Urinary bladder (tissue), 4 donors: ENCODE results near the gene CAPZA2. TPM values are rescaled to one million over a fixed set of nuclear protein-coding genes. Genes with fewer than 3 reads are reported as not detected.

Experiments
- DNase-seq: peaks from one replicate; pipeline ENCODE4 v3.0.0-alpha.2; 2015; ENCODE audit errors: extremely low spot score
- H3K27ac ChIP-seq: one replicate; pipeline ENCODE4 v1.5.1; 2013; ENCODE audit warnings: low read depth, mild to moderate bottlenecking, moderate library complexity
- H3K36me3 ChIP-seq: one replicate; pipeline ENCODE4 v1.6.1; 2013; ENCODE audit warnings: mild to moderate bottlenecking, moderate library complexity; ENCODE audit not compliant: insufficient read depth
- H3K4me1 ChIP-seq: one replicate; pipeline ENCODE4 v1.6.1; 2013; ENCODE audit warnings: mild to moderate bottlenecking, moderate library complexity; ENCODE audit not compliant: insufficient read depth
- H3K4me3 ChIP-seq: one replicate; pipeline ENCODE4 v1.5.1; 2013; ENCODE audit warnings: low read depth, low read length
- WGBS: extraction: QIAGEN DNeasy Blood & Tissue Kit; methylation state at CpG from one replicate; pipeline ENCODE4 v1.1.7; 2013; 5-methylcytosine and 5-hydroxymethylcytosine counted together
- polyA plus RNA-seq: library from polyadenylated mRNA; stranded (reverse); fragments of 200-250 nt; gene quantifications from one replicate; pipeline ENCODE4 v1.2.3, GENCODE V29; 2013
- total RNA-seq: library from RNA; depleted of rRNA; stranded (reverse); fragments of >200 nt; gene quantifications from one replicate; pipeline ENCODE4 v1.2.3, GENCODE V29; 2014
- donor health status: healthy with polysubstance abuse.
- donor health status: healthy.

CAPZA2 gene
- total and polyA plus RNA-seq, 2 donors, result 156 to 286 TPM

- Histone ChIP-seq H3K4me3 (no peak overlapping the region), H3K27ac (no peak overlapping the region), H3K4me1 (no peaks in the 10 kb centered on the region), H3K36me3 (no peaks in the 10 kb centered on the region)
- no peak for DNase-seq
- 68% methylated on average over 1 of the region's 1 CpG for WGBS
These were observed 11.2 kb downstream of the CAPZA2 start for GRCh38 chr7:116873619-116874018.

DNA sequence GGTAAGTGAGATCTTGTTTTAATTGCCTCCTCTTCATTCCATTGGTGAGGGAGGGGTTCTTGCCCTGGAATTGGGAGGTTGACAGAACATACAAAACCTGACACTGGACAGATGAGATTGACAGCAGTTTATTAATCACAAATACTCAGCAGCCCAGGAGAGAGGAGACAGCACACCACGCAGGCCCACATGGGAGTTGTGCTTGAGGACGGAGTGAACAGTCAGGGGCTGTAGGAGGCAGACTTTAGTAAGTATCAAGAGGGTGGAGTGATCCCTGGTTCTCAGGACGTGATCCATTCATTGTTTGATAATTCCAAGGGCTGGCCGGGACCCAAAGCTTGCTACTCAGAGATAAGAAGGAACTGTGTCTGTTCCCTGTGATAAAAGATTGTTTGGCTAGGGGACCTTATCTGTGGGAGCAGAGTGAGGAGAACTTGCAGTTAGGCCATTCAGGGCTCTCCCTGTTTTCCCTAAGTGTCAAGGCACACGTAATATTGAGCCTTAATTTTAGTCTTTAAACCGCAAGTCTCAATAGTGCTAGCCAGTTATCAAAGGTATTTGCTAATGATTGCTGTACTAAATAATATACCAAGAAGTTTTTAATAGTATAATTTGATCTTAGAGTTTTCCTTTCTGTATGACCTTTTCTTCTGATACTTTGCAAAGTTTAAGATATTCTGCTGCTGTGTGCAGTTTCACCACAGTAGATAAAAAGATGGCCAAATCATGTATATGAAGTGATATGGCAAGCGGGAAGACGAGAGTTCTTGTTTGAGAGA, 14.5 kb downstream of the CAPZA2 start:
- WGBS, result 52% methylated on average over 8 of the region's 8 CpGs

DNA sequence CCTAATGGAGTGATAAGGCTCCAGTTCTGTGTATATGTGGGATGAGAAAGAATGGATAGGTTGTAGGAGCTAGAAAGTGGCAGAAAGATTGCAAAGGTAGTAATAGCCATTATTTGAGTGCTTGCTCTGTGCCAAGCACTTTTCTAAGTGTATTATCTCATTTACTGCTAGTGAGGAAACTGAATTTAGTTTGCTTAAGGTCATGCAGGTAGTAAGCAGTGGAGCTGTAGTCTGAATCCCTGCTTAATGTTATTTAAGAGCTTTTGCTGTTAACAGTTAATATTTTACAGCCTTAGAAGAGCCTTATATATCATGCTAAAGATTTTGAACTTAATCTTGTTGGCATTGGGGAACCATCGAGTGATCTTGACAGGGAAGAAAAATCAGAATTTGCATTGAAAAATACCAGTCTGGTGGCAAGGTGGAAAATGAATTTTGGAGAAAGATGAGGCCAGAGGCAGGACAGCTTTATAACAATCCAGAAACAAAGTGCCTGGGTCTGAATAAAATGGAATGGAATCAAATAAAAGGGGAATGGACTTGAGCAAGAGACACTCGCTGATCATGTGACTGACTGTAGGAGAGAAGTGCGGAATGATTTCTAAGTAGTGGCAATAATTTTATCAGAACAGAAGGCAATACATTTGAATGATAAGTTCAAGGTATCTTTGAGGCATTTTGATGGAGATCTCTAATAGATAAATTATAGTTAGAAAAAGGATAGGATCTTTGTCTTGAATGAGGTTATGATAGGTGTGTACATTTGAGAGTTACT, 15.2 kb downstream of the CAPZA2 start:
- no peak overlapping the region for H3K4me3 ChIP-seq
- WGBS, result 77% methylated on average over 3 of the region's 3 CpGs
- no peak for DNase-seq
- no peaks in the 10 kb centered on the region for H3K4me1 ChIP-seq
- H3K27ac ChIP-seq, result no peak overlapping the region
- no peaks in the 10 kb centered on the region for H3K36me3 ChIP-seq

More for the DNA sequence above, 14.5 kb downstream of the CAPZA2 start:
- Histone ChIP-seq H3K36me3 (no peaks in the 10 kb centered on the region), H3K4me3 (no peak overlapping the region), H3K27ac (no peak overlapping the region), H3K4me1 (no peaks in the 10 kb centered on the region)
- no peak for DNase-seq

GRCh38 chr7:116884691-116885090, 22.3 kb downstream of the CAPZA2 start:
- no peaks in the 10 kb centered on the region for H3K4me1 ChIP-seq
- no peak overlapping the region for H3K4me3 ChIP-seq
- H3K36me3 ChIP-seq, result peaks cover 2% of the 10 kb centered on the region
- DNase-seq, result no peak
- H3K27ac ChIP-seq, result no peak overlapping the region
- 97% methylated on average over 3 of the region's 3 CpGs for WGBS

DNA sequence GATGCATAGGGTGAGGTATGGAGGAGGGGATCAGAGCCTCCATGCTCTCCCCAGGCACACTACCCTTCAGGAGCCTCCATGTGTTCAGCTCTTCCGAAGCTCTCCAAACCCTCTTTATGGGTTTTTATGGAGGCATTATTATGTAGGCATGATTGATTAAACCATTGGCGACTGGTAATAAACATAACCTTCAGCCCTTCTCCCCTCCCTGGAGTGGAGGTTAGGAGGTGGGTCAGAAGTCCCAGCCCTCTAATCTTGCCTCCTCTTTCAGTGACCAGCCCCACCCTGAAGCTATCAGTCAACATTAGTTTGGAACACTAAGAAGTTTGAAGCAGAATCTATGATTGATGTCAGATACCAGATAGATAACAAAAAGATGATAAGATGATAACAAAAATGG, 23.3 kb downstream of the CAPZA2 start:
- H3K4me3 ChIP-seq, result no peak overlapping the region
- no peak overlapping the region for H3K27ac ChIP-seq
- no peaks in the 10 kb centered on the region for H3K4me1 ChIP-seq
- DNase-seq, result no peak
- 57% methylated on average over 2 of the region's 2 CpGs for WGBS
- H3K36me3 ChIP-seq, result peaks cover 2% of the 10 kb centered on the region

DNA sequence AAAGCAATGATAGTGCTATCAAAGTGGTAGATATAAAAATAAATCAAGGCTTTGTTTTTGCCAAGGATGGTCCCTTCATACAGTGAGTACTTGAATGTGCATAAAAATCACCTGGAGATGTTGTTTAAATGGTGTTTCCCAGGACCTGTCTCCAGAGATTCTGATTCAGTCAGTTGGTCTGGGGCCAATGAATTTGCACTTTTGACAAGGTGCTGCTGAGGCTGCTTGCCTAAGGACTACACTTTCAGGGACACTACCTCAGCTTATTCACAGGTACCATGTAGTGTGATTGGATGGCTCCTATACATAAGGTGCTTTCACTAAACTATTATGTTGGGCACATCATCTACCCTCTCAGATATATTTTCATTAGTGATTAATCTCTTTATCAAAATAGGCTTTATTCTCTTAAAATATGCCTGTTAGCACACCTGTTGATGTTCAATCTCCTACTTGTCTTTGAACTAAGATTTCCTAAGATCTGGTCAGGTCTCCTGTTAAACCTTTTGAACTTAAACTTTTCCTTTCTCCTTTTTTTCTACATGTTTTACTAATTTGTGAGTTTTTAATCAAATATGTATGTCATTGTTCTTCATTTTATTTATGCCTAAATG, 24.3 kb downstream of the CAPZA2 start:
- no peaks in the 10 kb centered on the region for H3K4me1 ChIP-seq
- no peak for DNase-seq
- H3K27ac ChIP-seq, result no peak overlapping the region
- no peak overlapping the region for H3K4me3 ChIP-seq
- peaks cover 2% of the 10 kb centered on the region for H3K36me3 ChIP-seq

DNA sequence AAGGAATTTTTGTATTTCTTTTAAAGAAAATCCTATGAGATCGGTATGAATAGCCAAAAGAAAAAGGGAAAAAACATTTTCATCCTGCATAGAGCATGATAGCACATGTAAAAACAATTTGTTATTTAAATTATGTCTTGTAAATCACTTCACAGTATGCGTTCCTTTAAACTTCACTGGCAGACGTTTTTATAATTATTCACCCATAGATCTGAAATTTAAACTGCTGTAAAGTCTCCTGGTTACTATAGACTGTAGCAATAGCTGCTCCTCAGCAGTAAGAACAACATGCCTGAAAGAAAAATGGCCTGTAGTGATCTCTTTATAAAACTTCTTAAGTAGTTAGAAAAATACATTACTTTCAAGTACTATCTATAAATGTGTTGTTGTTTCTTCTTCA, 26.5 kb downstream of the CAPZA2 start:
- 48% methylated on average over 3 of the region's 3 CpGs for whole genome bisulfite sequencing
- DNase-seq, result no peak
- Histone ChIP-seq H3K36me3 (peaks cover 5% of the 10 kb centered on the region), H3K4me3 (no peak overlapping the region), H3K27ac (no peak overlapping the region), H3K4me1 (no peaks in the 10 kb centered on the region)

- H3K4me3 ChIP-seq, result no peak overlapping the region
- DNase-seq, result no peak
- WGBS, result 47% methylated on average over 2 of the region's 2 CpGs
- no peaks in the 10 kb centered on the region for H3K4me1 ChIP-seq
- H3K36me3 ChIP-seq, result peaks cover 3% of the 10 kb centered on the region
- H3K27ac ChIP-seq, result no peak overlapping the region
These were observed 33.5 kb downstream of the CAPZA2 start for GRCh38 chr7:116895849-116896248.

DNA sequence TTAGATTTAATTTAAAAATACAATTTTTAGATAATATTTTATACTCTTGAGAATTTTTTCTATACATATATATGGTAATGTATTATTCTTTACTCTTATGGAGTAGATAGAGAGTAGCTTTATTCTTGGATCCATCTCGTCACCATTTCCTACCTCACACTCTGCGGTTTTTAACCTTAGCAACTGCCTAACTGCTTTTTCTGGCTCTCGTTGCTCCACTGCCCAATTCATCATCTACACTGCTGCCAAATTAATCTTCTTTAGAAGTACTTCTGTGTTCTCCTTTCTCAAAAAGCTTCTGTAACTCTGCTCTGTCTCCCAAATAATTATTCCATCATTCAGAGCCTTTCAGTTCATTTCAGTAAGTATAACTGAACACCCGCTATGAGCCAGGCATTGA, 35.3 kb downstream of the CAPZA2 start:
- Histone ChIP-seq H3K27ac (no peak overlapping the region), H3K36me3 (peaks cover 1% of the 10 kb centered on the region), H3K4me1 (no peaks in the 10 kb centered on the region), H3K4me3 (no peak overlapping the region)
- no peak for DNase-seq
- whole genome bisulfite sequencing, result 94% methylated on average over 4 of the region's 4 CpGs

- no peak overlapping the region for H3K4me3 ChIP-seq
- 91% methylated on average over 4 of the region's 4 CpGs for WGBS
- no peak overlapping the region for H3K27ac ChIP-seq
- DNase-seq, result no peak
- no peaks in the 10 kb centered on the region for H3K4me1 ChIP-seq
- no peaks in the 10 kb centered on the region for H3K36me3 ChIP-seq
These were observed 36.9 kb downstream of the CAPZA2 start for GRCh38 chr7:116899308-116899707.

- H3K36me3 ChIP-seq, result no peaks in the 10 kb centered on the region
- H3K27ac ChIP-seq, result no peak overlapping the region
- no peak for DNase-seq
- no peaks in the 10 kb centered on the region for H3K4me1 ChIP-seq
- WGBS, result 100% methylated on average over 2 of the region's 2 CpGs
- no peak overlapping the region for H3K4me3 ChIP-seq
These were observed 38.8 kb downstream of the CAPZA2 start for GRCh38 chr7:116901143-116901542.

GRCh38 chr7:116902867-116903266, 40.5 kb downstream of the CAPZA2 start:
- no peaks in the 10 kb centered on the region for H3K36me3 ChIP-seq
- no peak for DNase-seq
- no peak overlapping the region for H3K4me3 ChIP-seq
- H3K4me1 ChIP-seq, result no peaks in the 10 kb centered on the region
- WGBS, result 88% methylated on average over 3 of the region's 3 CpGs
- no peak overlapping the region for H3K27ac ChIP-seq

GRCh38 chr7:116906391-116906790, 44.0 kb downstream of the CAPZA2 start:
- Histone ChIP-seq H3K4me1 (no peaks in the 10 kb centered on the region), H3K4me3 (no peak overlapping the region), H3K27ac (no peak overlapping the region), H3K36me3 (peaks cover 2% of the 10 kb centered on the region)
- no peak for DNase-seq
- 99% methylated on average over 1 of the region's 1 CpG for WGBS

GRCh38 chr7:116910383-116910782, 48.0 kb downstream of the CAPZA2 start:
- over 99% methylated on average over 6 of the region's 6 CpGs for WGBS
- Histone ChIP-seq H3K4me3 (no peak overlapping the region), H3K27ac (no peak overlapping the region), H3K36me3 (peaks cover 6% of the 10 kb centered on the region), H3K4me1 (no peaks in the 10 kb centered on the region)
- no peak for DNase-seq
